Activated CD4-positive, CD25-positive, alpha-beta regulatory T cell treated with anti-CD3 and anti-CD28 coated beads, Interleukin-2, amount 50 U/mL, for 16 hours (primary cell): ENCODE data around the gene ITPK1.
"Not testable (repeated sequence)": the region's sequence is repeated elsewhere in the genome, so short reads cannot be mapped to it uniquely, and the experiment has no call there.

Experiments
- DNase-seq: peaks from one replicate; pipeline ENCODE4 v3.0.0-alpha.2; 2020; ENCODE audit warnings: low read depth, low spot score

The ITPK1 gene

DNA sequence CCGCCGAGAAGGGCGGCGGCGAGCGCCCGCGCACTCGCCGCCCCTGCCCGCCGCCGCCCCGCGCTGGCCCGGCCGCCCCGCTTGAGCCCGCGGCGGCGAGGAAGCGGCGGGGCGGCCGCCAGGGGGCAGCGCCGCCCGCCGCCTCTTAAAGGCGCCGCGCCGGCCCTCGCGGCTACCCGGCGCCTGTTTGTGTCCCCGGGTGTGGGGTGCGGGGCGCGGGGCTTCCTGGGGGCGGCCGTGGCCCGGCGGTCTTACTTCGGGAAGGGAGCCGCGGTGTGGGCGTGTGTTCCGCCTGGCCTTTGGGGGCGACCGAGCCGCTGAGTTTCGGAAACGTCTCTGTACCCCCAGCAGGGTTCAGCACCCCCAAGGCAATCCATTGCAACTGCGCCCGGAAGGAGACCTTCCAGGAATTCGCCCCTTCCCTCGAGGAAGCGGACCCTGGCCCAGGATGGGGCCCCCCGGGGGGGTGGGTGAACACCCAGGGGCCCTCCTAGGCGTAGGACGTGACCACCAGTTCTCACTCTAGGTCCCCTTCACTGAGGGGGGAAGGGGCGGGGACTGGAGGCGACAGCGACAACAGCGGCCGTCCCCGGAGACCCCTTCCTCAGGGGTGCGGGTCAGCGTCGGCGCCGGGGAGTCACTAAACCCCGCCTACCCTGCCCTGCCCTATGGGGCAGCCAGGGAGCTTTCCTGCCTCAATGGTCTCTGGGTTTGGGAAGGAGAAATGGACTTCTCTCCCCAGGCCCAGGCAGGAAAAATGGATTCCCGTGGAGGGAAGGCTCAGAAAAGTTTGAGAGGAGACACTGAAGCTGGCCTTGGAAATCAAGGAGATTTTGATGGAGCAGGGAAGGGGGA is at the start of gene ITPK1:
TSS of gene ITPK1 (minus strand) at position 105 of the 855 bp plus-strand sequence. CDS start 762 bp downstream, outside the sequence.
- peak; percentile 22 for DNase-seq

- no peak for DNase-seq
Observed at GRCh38 chr14:93163564-93163963, 47.8 kb upstream of the ITPK1 start.

DNA sequence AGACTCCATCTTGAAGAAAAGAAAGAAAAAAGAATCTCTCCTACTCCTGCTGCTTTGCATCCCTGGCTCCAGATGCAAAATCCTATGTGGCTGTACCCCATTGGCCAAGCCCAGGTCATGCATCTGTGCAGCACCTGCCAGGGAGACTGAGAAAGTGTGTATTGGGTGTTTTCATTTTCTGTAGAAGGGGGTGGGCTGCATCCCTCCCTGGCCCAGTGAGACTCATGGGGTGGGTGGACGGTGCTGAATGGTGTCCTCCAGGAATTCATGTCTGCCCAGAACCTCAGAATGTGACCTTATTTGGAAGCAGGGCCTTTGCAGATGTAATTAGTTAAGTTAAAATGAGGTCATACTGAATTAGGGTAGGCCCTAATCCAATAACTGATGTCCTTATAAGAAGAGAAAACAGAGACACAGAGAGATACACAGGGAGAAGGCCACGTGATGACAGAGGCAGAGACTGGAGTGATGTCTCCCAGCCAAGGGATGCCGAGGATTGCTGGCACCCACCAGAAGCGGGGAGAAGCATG is 45.8 kb upstream of the ITPK1 start:
- DNase-seq, result no peak

DNA sequence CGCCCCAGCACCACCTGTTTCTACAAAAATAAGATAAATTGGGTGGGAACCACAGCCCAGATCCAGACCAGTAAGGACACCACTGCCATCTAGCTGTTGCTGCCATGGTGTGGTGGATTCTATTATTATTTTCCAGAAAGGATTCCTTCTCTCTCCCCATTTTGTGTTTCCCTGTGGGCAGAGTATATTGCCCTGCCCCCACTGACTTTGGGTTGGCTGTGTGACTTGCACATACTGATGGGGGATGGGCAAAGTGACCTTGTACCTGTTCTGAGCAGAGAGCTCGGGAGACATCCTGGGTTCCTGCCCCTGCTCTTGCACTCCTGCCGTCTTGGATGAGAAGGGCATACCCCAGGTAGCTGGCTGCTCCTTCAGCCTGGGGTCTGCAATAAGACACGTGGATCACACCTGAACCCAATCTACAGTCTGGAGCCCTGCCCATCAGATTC is 44.7 kb upstream of the ITPK1 start:
- DNase-seq, result no peak

- DNase-seq, result not testable (repeated sequence)
Observed at GRCh38 chr14:93159625-93160352, 44.1 kb upstream of the ITPK1 start.

DNA sequence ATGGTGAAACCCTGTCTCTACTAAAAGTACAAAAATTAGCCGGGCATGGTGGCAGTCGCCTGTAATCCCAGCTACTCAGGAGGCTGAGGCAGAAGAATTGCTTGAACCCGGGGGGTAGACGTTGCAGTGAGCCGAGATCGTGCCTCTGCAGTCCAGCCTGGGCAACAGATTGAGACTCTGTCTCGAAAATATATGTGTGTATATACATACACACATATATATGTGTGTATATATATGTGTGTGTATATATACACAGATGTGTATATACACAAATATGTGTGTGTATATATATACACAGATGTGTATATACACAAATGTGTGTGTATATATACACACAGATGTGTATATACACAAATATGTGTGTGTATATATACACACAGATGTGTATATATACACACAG is 42.6 kb upstream of the ITPK1 start:
- DNase-seq, result not testable (repeated sequence)

DNA sequence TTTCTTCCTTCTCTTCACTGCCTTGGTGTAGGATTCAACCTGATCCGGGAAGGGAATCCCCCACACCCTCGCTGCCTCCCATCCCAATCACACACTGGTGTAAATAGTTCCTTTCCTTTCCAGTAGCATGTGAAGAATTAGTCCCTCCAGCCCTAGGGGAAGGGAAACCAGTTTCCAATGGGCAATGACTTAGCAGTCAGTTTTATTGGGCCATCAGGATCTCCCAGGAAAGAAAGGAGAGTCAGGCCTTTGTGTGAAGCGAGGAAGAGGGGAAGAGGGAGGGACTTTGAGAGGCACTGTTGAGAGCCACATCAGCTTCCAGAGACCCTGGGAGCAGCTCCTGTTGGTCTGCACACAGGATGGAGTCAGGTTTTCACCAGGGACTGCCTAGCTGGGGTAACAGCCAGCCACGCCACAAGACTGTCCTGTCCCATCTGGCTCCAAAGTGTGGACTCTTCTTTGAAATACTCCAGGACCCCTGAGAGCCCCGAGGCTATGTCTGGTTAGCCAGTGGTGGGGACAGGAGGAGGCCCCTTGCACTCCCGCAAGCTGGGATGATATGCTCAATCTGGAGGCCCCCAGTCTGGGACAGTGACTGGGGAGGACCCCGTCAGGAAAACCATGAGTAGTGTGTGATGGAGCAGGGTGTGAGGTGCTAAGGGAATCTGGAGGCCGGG is 41.1 kb upstream of the ITPK1 start:
- DNase-seq, result no peak

- DNase-seq, result no peak
Observed at GRCh38 chr14:93155667-93156066, 39.9 kb upstream of the ITPK1 start.

DNA sequence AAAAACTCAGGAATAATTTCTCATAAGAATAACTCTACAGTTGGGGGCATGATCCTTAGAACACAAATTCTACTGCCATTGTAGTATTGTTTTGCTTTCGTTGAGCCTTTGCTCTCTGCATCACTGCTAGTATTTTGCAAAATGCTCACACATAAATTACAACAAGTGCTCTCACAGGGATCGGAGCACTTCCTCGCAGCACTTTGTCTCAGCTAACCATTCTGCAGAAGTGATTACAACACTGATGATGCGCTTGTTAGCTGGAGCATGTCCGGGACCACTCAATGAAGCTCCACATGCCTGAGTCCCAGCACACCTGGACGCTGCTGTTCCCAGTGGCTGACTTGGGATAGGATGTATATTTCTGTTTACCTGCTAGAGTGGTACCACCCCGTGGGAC is 37.4 kb upstream of the ITPK1 start:
- no peak for DNase-seq

DNA sequence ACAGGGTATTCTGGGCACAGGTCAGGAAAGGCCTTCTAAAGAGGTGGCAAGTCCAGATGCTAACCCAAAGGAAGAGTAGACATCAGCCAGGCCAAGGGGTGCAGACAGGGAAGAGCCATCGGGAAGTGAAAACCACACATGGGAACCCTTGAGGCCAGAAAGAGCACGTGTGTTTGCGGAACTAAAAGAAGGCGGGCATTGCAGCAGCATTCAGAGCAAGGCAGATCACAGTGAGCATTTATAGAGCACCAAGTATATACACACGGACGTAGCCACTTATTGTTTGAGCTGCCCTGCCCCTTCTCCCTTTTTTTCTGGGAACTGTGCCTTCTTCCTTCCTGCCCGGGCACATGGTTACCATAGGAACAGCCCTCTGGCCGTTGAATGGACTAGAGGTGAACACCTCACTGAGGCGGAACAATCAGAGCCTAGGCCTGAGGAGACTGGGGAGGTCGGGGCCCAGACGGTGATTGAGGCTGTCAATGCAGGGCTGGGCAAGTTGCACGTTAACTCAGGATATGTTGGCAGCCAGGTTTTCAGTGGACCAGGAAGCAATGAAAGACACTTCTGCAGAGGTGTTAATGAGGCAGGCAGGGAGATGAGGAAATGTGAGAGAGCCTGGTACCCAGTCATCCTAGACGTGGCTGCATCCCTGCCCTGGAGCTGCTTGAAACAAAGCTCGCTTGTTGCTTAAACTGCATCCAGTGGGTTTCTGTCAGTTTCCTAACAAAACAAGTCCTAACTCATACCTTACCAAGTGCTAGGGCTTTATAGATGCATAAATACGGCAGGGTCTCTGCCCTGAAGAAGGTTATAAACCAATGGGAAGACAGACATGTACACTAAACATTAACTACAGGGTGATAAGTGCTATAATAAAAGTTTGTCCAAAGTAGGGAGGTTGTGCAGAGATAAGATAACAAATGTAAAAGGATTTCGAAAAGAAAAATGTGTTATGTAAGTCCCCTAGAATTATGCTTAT is 34.8 kb upstream of the ITPK1 start:
- DNase-seq, result no peak

DNA sequence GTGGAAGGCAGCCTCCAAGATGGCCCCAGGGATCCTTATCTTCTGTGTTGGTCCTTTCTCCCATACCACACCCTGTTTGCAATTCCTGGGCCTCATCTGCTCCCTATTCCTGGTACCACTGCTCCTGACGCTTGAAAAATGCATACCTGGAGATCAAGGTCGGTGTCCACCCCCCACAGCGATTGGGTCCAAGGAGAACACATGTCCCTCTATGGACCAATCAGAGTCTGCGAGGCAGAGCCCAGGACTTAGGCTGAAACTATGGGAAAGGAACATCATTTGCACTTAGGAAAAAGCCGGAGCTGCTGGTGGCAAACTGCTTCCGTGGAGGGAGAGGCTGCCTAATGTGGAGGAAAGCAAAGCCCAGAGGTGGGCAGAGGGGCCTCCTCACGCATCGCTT is 33.3 kb upstream of the ITPK1 start:
- DNase-seq, result no peak

- no peak for DNase-seq
Observed at GRCh38 chr14:93146119-93146518, 30.4 kb upstream of the ITPK1 start.

DNA sequence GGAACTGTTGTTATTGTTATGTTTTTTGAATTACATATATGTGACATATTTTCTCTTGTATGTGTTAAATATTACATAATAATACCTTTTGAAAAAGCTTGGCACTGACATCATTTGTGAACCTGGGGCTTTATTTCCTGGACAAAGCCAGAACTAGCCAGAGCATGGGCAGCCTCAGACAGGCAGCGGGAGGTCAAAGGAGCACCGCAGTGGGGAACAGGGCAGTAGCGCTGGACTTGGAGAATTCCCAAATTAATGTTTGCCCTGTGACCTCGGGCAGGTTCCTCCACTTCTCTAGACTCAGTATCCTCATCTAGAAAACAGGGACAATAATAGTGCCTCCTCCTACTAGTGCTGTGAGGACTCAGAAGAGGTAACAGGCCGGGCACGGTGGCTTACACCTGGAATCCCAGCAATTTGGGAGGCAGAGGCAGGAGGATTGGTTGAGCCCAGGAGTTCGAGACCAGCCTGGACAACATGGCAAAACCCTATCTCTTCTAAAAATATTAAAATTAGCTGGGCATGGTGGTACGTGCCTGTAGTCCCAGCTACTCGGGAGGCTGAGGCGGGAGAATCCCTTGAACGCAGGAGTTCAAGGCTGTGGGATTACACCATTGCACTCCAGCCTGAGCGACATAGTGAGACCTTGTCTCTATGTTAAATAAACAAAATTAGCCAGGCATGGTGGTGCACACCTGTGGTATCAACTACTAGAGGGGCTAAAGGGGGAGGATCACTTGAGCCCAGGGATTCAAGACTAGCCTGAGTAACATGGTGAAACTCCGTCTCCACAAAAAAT is 27.3 kb upstream of the ITPK1 start:
- no peak for DNase-seq

- DNase-seq, result no peak
Observed at GRCh38 chr14:93137864-93138263, 22.1 kb upstream of the ITPK1 start.

DNA sequence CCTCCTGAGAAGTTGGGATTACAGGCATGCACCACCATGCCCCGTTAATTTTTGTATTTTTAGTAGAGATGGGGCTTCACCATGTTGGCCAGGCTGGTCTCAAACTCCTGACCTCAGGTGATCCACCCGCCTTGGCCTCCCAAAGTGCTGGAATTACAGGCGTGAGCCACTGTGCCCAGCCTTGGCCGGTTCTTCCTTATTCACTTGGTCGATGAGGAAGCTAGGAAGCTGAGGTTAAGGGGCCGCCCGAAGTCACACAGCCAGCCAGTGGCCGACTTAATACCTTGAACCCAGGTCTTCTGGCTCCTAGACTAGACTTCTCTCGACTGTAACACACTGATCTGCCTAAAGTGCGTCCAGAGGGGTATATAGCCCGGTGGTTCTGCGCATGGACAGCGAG is 20.8 kb upstream of the ITPK1 start:
- DNase-seq, result not testable (repeated sequence)

- DNase-seq, result no peak
Observed at GRCh38 chr14:93136009-93136408, 20.3 kb upstream of the ITPK1 start.

DNA sequence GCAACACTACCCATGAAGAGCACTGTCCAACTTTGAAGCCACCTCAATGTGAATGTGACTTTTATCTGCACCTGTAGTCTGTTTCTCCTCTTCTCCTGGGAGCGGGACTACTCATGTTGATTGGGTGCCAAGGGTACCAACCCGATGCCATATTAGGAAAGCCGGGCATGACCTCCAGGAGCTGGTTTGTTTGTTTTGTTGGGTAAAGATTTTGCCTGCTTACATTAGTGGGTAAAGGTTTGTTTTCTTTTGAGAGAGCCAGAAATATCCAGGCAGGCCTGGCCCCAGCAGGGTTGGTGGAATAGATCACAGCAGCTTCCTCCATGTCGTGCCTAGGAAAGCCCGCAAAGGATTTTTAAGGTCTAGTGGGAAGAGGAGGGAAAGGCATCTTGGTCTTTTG is 19.7 kb upstream of the ITPK1 start:
- no peak for DNase-seq

- DNase-seq, result no peak
Observed at GRCh38 chr14:93133464-93133863, 17.7 kb upstream of the ITPK1 start.

GRCh38 chr14:93132472-93133065 is 16.8 kb upstream of the ITPK1 start:
- no peak for DNase-seq
